Gastroesophageal sphincter (tissue), 4 donors: ENCODE data around the gene CNOT10. TPM values are rescaled to one million over a fixed set of nuclear protein-coding genes. Genes with fewer than 3 reads are reported as not detected.

Experiments
- ATAC-seq: fragments of 150-250 bp; one replicate; pipeline ENCODE4 v1.9.1; 2016; ENCODE audit warnings: mild to moderate bottlenecking, moderate library complexity
- H3K27ac ChIP-seq, 4 donors: fragments of 200-600 bp; sonication (generic) in 3 of 4; 1 replicate in 3 of 4; 2 replicates in 1 of 4; pipeline ENCODE4 v1.5.1; 2016 to 2019
- H3K27me3 ChIP-seq: fragments of 200-600 bp; sonication (generic); one replicate; pipeline ENCODE4 v1.5.1; 2019
- H3K36me3 ChIP-seq, 2 donors: fragments of 200-600 bp; sonication (generic); one replicate each; pipeline ENCODE4 v1.5.1; 2019; ENCODE audit warnings: control low read depth in 1 of 2
- H3K4me1 ChIP-seq, 3 donors: fragments of 200-600 bp; sonication (generic); 1 replicate in 2 of 3; 2 replicates in 1 of 3; pipeline ENCODE4 v1.5.1; 2016 to 2019; ENCODE audit warnings: control low read depth in 2 of 3
- H3K4me3 ChIP-seq, 2 donors: fragments of 200-600 bp; sonication (generic); one replicate each; pipeline ENCODE4 v1.5.1; 2019; ENCODE audit warnings: mild to moderate bottlenecking in 1 of 2, moderate library complexity in 1 of 2
- H3K9me3 ChIP-seq, 3 donors: fragments of 200-600 bp; sonication (generic); one replicate each; pipeline ENCODE4 v1.5.1; 2017 to 2019; ENCODE audit warnings: control low read depth in 2 of 3
- EP300 ChIP-seq: sonication (generic); formaldehyde crosslinking; IDR thresholded peaks from one replicate; pipeline ENCODE4 v1.6.1; 2017; ENCODE audit warnings: antibody characterized with exemption, mild to moderate bottlenecking
- POLR2A ChIP-seq, 2 donors: fragments of 450-650 bp; IDR thresholded peaks; one replicate each; pipeline ENCODE4 v1.6.1; 2017; ENCODE audit warnings: antibody characterized with exemption in 2 of 2, mild to moderate bottlenecking in 2 of 2, moderate library complexity in 1 of 2
- POLR2AphosphoS5 ChIP-seq: sonication (generic); formaldehyde crosslinking; IDR thresholded peaks from one replicate; pipeline ENCODE4 v1.6.1; 2017; ENCODE audit warnings: antibody characterized with exemption
- WGBS, 2 donors: methylation state at CpG; one replicate each; pipeline ENCODE4 v1.1.5; 2018; ENCODE audit warnings: low coverage in 1 of 2; 5-methylcytosine and 5-hydroxymethylcytosine counted together
- total RNA-seq, 4 donors: library from RNA; depleted of rRNA; stranded (reverse); fragments of >200 nt; gene quantifications; one replicate each; pipeline ENCODE4 v1.1.0, GENCODE V29; 2016
- TF ChIP-seq, protein P1 (sequence below), 4 experiments: fragments of 200-600 bp in 2 of 4; fragments of 450-650 bp in 2 of 4; sonication (generic) in 1 of 4; IDR thresholded peaks; one replicate each; pipeline ENCODE4 v1.5.1; 2017 to 2019; ENCODE audit warnings: antibody characterized with exemption in 4 of 4, mild to moderate bottlenecking in 2 of 4, moderate library complexity in 2 of 4

CNOT10 gene, protein sequence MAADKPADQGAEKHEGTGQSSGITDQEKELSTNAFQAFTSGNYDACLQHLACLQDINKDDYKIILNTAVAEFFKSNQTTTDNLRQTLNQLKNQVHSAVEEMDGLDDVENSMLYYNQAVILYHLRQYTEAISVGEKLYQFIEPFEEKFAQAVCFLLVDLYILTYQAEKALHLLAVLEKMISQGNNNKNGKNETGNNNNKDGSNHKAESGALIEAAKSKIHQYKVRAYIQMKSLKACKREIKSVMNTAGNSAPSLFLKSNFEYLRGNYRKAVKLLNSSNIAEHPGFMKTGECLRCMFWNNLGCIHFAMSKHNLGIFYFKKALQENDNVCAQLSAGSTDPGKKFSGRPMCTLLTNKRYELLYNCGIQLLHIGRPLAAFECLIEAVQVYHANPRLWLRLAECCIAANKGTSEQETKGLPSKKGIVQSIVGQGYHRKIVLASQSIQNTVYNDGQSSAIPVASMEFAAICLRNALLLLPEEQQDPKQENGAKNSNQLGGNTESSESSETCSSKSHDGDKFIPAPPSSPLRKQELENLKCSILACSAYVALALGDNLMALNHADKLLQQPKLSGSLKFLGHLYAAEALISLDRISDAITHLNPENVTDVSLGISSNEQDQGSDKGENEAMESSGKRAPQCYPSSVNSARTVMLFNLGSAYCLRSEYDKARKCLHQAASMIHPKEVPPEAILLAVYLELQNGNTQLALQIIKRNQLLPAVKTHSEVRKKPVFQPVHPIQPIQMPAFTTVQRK
- total RNA-seq = 10 to 100 TPM; 11.8 to 18.7 (median 15.1) TPM

DNA sequence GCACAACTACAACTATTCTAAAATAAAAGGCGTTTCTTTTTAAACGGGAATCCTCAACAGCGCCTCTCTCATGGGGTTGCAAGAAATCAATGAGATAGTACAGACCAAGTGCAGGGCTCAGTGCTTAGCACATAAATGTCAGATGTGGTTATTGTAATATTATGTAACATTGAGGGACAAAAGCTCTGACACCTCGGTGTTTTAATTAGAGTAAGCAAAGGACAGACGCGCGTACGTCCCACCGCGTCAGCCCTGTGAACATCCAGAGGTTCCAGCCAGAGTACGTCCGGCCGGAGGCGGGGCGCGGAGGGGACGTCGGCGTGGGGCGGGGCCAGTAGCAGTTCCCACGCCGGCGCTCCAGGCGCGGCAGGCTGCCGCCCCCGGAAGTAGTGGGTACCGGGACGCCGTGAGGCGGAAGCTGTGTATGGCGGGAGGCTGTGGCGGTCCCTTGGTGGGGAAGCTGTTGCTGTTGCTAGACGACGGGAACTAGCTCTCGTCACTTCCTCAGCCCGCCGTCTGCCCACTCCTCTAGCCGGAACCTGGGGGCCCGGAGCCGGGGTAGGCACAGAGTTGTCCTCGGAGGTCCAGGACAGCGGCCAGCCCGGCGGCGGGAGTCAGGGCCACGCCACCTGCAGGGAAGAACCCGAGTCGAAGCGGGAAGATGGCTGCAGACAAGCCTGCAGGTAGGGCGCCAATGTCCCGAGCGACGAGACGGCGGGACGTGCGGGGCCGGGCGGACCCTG lies at the start of gene CNOT10:
Gene CNOT10 (plus strand): TSS at position 389 of the 743 bp plus-strand sequence. CDS start 273 bp downstream, at position 662.
- no peaks in the 10 kb centered on the region for H3K27me3 ChIP-seq
- H3K36me3 ChIP-seq = no peaks in the 10 kb centered on the region
- H3K4me1 ChIP-seq = peaks cover 0 to 25% (median 12%) of the 10 kb centered on the region in 3 donors
- TF ChIP-seq, protein P1, sequence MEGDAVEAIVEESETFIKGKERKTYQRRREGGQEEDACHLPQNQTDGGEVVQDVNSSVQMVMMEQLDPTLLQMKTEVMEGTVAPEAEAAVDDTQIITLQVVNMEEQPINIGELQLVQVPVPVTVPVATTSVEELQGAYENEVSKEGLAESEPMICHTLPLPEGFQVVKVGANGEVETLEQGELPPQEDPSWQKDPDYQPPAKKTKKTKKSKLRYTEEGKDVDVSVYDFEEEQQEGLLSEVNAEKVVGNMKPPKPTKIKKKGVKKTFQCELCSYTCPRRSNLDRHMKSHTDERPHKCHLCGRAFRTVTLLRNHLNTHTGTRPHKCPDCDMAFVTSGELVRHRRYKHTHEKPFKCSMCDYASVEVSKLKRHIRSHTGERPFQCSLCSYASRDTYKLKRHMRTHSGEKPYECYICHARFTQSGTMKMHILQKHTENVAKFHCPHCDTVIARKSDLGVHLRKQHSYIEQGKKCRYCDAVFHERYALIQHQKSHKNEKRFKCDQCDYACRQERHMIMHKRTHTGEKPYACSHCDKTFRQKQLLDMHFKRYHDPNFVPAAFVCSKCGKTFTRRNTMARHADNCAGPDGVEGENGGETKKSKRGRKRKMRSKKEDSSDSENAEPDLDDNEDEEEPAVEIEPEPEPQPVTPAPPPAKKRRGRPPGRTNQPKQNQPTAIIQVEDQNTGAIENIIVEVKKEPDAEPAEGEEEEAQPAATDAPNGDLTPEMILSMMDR (IDR thresholded peaks at IDR 0.05) = peak in 3 of 4 experiments; percentile 39 to 55 (median 39)
- no peak for TF ChIP-seq EP300
- TF ChIP-seq POLR2A (IDR thresholded peaks at IDR 0.05) = peak; percentile 39 to 44
- TF ChIP-seq POLR2AphosphoS5 = peak; percentile 60
- 0 to 1% methylated on average over 3 to 8 of the region's 60 CpGs for WGBS, 2 donors
- peak within 1 kb of the TSS; percentile 19 to 90 (median 87) for H3K27ac ChIP-seq
- no peaks in the 10 kb centered on the region for H3K9me3 ChIP-seq
- peak; percentile 100 for ATAC-seq
- peak within 1 kb of the TSS; percentile 47 to 68 for H3K4me3 ChIP-seq

DNA sequence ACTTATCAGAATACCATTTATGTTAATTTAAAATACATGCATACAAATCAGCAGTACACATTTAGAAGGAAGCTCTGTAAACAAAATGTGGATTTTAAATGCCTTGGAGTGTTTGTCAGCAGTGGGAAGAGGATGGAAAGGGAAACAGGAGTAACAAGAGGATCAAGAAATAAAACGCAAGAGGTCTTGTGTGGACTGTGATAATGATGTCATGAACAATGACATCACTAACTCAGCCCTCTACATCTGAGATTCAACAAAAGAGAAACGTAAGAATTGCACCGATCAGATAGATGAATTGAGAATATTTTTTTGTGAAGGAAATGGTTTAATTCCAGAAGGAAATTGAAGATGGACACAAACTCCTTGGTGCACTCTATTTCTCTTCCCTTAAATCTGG lies 44.0 kb upstream of the CNOT10 start:
- H3K4me1 ChIP-seq = no peaks in the 10 kb centered on the region
- ATAC-seq = no peak
- no peaks in the 10 kb centered on the region for H3K9me3 ChIP-seq
- no peaks in the 10 kb centered on the region for H3K36me3 ChIP-seq
- H3K27me3 ChIP-seq = no peaks in the 10 kb centered on the region
- H3K4me3 ChIP-seq = no peak overlapping the region
- TF ChIP-seq, protein P1 (IDR thresholded peaks at IDR 0.05) = no peak
- TF ChIP-seq EP300 (no peak), POLR2AphosphoS5 (no peak), POLR2A (IDR thresholded peaks at IDR 0.05) (no peak)
- no peak overlapping the region for H3K27ac ChIP-seq
- WGBS, 2 donors = 28 to 47% methylated on average over 3 of the region's 3 CpGs

DNA sequence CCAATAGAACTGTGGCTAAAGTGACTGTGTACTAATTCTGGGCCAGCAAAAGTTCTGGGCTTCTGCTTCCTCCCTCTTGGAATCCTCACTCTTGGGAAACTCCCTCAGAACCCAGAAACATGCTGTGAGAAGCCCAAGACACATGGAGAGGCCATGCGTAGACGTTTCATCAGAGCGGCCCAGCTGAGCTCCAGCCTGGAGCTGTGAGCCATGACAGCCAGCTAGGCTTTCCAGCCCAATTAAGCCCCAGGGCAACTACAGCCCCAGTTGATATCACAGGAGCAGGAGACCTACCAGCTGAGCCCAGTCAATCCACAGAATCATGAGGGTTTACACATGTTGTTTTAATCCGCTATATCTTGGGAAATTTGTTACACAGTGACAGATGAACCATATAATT lies 43.6 kb upstream of the CNOT10 start:
- ATAC-seq = peak; percentile 91
- Histone ChIP-seq H3K9me3 (no peaks in the 10 kb centered on the region), H3K27me3 (no peaks in the 10 kb centered on the region), H3K4me3 (no peak overlapping the region), H3K27ac (no peak overlapping the region), H3K4me1 (no peaks in the 10 kb centered on the region), H3K36me3 (no peaks in the 10 kb centered on the region)
- WGBS, 2 donors = 22 to 33% methylated on average over 1 to 4 of the region's 4 CpGs
- no peak for TF ChIP-seq POLR2A (IDR thresholded peaks at IDR 0.05)
- TF ChIP-seq, protein P1 (IDR thresholded peaks at IDR 0.05) = no peak
- no peak for TF ChIP-seq POLR2AphosphoS5

DNA sequence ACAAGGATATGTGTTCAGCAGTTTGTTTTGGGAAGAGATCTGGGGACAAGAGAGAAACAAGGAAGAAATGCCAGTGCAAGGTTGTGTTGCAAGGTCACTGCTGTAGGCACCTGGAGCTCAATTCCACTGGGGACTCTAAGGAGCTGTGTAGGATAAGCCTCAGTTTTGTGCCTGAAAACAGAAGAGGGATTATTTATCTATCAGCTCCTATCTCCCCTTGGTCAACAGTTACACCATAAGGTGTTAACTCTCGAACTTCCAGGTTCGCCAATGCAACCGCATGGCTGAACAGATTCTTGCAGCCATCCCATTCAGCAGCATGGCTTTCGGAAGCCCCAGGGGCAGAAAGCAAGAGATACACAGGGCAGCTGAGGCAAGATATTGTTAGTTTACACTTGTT lies 41.6 kb upstream of the CNOT10 start:
- TF ChIP-seq, protein P1 (IDR thresholded peaks at IDR 0.05) = no peak
- TF ChIP-seq POLR2A (IDR thresholded peaks at IDR 0.05) (no peak), EP300 (no peak), POLR2AphosphoS5 (no peak)
- Histone ChIP-seq H3K27me3 (no peaks in the 10 kb centered on the region), H3K36me3 (no peaks in the 10 kb centered on the region), H3K9me3 (no peaks in the 10 kb centered on the region), H3K4me1 (no peaks in the 10 kb centered on the region), H3K27ac (no peak overlapping the region), H3K4me3 (no peak overlapping the region)
- no peak for ATAC-seq
- 77 to 93% methylated on average over 3 of the region's 4 CpGs for WGBS, 2 donors
